Measurements from ENCODE around the gene GYPB. TPM values are rescaled to one million over a fixed set of nuclear protein-coding genes. Genes with fewer than 3 reads are reported as not detected.
"Not testable (repeated sequence)": the region's sequence is repeated elsewhere in the genome, so short reads cannot be mapped to it uniquely, and the experiment has no call there.

The GYPB gene
- total and polyA plus RNA-seq, 9 donors, result 1.2 to 5.6 (median 3.0) TPM

DNA sequence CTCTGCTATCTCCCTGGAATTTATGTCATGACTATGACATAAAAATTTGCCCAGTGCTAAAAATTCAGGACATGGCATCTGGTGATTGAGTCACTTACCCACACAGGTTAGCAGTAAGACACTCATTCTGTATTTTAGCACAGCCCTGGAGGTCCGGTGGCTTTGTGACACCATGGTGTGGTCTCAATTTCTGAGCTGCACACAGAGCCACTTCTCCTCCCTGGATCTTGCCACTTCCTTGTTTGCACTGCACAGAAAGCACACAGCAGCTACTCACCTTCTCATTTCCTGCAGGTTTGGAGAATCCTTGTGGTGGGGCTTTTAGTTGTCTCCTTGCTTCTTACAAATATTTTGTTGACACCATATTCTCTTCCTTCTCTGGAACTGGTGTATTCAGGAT lies 69.0 kb downstream of the GYPB start:
- not testable (repeated sequence) for H3K36me3 ChIP-seq (ENCODE audit: control insufficient read depth, insufficient read depth, low read length); DNase-seq; H3K4me3 ChIP-seq (ENCODE audit: low read length); H3K9me3 ChIP-seq (replicated peaks; ENCODE audit: control insufficient read depth, low read depth, low read length); H3K4me1 ChIP-seq (ENCODE audit: control insufficient read depth, insufficient read depth, low read length); H3K27ac ChIP-seq (ENCODE audit: low read length); H3K27me3 ChIP-seq (ENCODE audit: control insufficient read depth, insufficient read depth, low read length)
- WGBS (ENCODE audit: insufficient coverage), result 80% methylated on average over 1 of the region's 1 CpG

DNA sequence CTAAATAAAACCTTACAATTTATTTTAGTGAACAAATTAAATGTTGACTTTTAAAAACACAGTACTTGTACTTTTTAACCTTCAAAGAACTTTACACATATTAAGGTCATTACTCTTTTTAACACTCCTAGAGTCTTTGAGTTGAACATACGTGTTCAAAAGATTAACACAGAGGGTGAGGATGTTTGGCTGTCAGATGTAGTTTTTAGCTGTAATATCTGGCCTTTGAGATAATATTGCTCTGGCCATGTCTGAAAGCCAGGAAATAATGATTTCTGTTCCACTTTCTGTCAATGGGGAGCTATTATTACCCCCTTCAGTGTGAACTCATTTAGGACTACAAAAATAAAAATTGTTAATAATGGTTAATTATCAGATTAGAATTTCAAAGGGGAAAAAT lies 71.7 kb downstream of the GYPB start:
- H3K9me3 ChIP-seq (replicated peaks; ENCODE audit: control insufficient read depth, low read depth, low read length); H3K36me3 ChIP-seq (ENCODE audit: control insufficient read depth, insufficient read depth, low read length); H3K4me3 ChIP-seq (ENCODE audit: low read length); DNase-seq; H3K27me3 ChIP-seq (ENCODE audit: control insufficient read depth, insufficient read depth, low read length); H3K4me1 ChIP-seq (ENCODE audit: control insufficient read depth, insufficient read depth, low read length); H3K27ac ChIP-seq (ENCODE audit: low read length): not testable (repeated sequence)
- WGBS (ENCODE audit: insufficient coverage), result no CpG with 5 or more reads among the region's 1 CpG

Other genes with a start within 250 kb of the GYPB start
- gene GYPE, start 113.8 kb downstream of the GYPB start, total RNA-seq, result 1.2 TPM
- gene GYPE, start 113.8 kb downstream of the GYPB start, polyA plus RNA-seq (ENCODE audit: insufficient read depth in 1 of 8, insufficient read length in 8 of 8, low replicate concordance in 1 of 8), result 1 to 10 TPM; 1.1 to 2.2 (median 1.8) TPM
- 5.2 TPM for gene GYPA, start 121.3 kb upstream of the GYPB start, total RNA-seq
- gene GYPA, start 121.3 kb upstream of the GYPB start, polyA plus RNA-seq (ENCODE audit: insufficient read depth in 1 of 8, insufficient read length in 8 of 8, low replicate concordance in 1 of 8), result 1 to 10 TPM; 2.8 to 8.1 (median 4.1) TPM